Measurements from ENCODE around the gene CHST15. TPM values are rescaled to one million over a fixed set of nuclear protein-coding genes. Genes with fewer than 3 reads are reported as not detected.

Gene CHST15
- total RNA-seq, 2 experiments from 2014 or later = not detected

DNA sequence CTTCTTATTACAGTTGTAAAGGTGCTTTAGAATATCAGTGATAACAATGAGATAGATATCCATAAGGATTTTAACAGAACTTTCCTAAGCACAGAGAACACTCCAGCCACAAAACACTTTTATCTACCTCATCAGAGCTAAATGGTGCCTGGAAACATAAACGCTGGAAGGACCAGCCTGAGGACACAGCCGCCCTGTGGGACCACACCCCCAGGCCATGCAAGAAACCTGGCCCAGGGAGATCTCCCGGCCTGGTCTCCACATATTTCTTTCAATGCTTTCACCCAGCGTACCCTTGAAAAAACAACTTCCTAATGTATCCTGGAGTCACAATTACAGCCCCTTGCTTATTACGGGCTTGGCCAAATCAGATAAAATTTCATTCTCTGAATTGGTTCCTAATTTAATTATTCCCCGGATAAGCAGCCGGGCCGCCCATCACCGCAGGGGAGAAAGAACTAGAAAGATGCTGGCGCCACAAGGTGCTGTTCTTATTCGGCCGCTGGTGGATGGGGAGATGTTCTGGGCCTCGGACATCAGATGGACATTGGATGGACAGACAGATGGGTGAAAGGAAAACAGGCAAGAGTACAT is 11.8 kb downstream of the CHST15 start:
- H3K27me3 Mint-ChIP-seq = peaks cover 5% of the 10 kb centered on the region

DNA sequence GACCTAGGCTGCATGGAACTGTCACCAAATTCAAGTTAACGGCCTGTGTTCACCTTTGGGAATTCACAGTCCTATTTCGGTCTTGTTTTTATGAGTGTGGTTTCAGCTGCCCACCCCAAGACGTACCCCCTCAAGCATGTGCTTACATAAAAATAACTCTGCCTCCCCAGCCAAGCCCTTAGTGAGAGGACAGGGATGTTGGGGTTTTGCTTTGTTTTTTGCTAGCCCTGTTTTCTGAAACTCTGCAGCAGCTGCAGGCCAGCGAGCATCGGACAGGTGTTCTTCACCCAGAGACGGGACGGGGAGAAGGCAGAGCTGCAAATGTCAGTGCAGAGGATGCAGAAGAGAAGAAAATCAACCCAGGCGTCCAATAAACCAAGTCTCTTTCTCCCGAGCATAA is 13.5 kb downstream of the CHST15 start:
- Mint-ChIP-seq H3K4me1 (peaks cover 2% of the 10 kb centered on the region), H3K9me3 (no peaks in the 10 kb centered on the region), H3K27ac (no peak overlapping the region), H3K27me3 (peaks cover 5% of the 10 kb centered on the region), H3K4me3 (no peak overlapping the region), H3K36me3 (ENCODE audit: low read depth) (no peaks in the 10 kb centered on the region)
- POLR2A ChIA-PET = no interaction called here
- DNase-seq = no peak
- CTCF ChIA-PET = no interaction called here

More for the DNA sequence above, 11.8 kb downstream of the CHST15 start:
- Mint-ChIP-seq H3K27ac (no peak overlapping the region), H3K36me3 (ENCODE audit: low read depth) (no peaks in the 10 kb centered on the region), H3K9me3 (no peaks in the 10 kb centered on the region), H3K4me3 (no peak overlapping the region), H3K4me1 (no peaks in the 10 kb centered on the region)
- CTCF ChIA-PET = interaction anchor here (1.3 kb wide), 1 partner anchor 12 kb away, joined by 3 read pairs; no protein-coding TSS in a partner anchor
- DNase-seq = no peak
- POLR2A ChIA-PET = no interaction called here

DNA sequence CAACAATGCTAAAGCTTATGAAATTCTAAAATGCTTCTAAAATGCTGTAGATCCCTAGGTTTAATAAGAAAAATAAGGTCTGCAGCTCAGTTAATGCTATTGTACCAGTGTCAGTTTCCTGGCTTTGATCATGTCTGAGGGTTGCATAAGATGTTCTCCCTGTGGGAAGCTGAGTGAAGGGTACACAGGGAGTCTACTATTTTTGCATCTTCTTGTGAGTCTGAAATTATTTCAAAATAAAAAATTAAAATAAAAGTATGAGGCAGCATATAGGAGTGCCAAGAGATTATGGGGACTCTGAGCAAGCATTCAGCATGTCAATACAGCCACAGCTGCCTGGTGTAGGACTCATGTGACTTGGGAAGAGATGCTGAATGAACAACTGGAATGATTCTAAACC is 14.7 kb downstream of the CHST15 start:
- ChIA-PET POLR2A (no interaction called here), CTCF (no interaction called here)
- DNase-seq = no peak
- Mint-ChIP-seq H3K4me3 (no peak overlapping the region), H3K9me3 (no peaks in the 10 kb centered on the region), H3K27ac (no peak overlapping the region), H3K4me1 (peaks cover 10% of the 10 kb centered on the region), H3K36me3 (ENCODE audit: low read depth) (no peaks in the 10 kb centered on the region), H3K27me3 (peaks cover 5% of the 10 kb centered on the region)

DNA sequence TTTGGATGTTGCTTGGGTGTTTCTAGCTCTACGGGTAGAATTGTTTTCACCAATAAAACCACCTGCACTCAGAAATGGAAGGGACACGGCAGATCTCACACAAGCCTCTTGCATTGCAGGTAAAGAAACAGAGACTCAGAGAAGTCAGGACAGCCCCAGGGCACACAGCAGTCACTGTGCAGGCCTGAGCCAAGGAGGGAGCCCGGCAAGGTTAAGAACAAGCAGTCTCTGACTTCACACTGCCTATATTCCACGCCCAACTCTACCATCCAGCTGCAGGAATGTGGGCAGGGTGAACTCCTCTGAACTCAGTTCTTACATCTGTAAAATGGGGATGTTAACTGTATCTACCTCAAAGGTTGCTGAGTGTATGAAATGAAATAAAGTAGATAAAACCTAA is 15.4 kb downstream of the CHST15 start:
- POLR2A ChIA-PET = no interaction called here
- DNase-seq = no peak
- Mint-ChIP-seq H3K4me1 (peaks cover 14% of the 10 kb centered on the region), H3K36me3 (ENCODE audit: low read depth) (no peaks in the 10 kb centered on the region), H3K27ac (no peak overlapping the region), H3K4me3 (no peak overlapping the region), H3K9me3 (no peaks in the 10 kb centered on the region), H3K27me3 (peaks cover 6% of the 10 kb centered on the region)
- CTCF ChIA-PET = interaction anchor here (0.8 kb wide), 1 partner anchor 10 kb away, joined by 3 read pairs; no protein-coding TSS in a partner anchor

DNA sequence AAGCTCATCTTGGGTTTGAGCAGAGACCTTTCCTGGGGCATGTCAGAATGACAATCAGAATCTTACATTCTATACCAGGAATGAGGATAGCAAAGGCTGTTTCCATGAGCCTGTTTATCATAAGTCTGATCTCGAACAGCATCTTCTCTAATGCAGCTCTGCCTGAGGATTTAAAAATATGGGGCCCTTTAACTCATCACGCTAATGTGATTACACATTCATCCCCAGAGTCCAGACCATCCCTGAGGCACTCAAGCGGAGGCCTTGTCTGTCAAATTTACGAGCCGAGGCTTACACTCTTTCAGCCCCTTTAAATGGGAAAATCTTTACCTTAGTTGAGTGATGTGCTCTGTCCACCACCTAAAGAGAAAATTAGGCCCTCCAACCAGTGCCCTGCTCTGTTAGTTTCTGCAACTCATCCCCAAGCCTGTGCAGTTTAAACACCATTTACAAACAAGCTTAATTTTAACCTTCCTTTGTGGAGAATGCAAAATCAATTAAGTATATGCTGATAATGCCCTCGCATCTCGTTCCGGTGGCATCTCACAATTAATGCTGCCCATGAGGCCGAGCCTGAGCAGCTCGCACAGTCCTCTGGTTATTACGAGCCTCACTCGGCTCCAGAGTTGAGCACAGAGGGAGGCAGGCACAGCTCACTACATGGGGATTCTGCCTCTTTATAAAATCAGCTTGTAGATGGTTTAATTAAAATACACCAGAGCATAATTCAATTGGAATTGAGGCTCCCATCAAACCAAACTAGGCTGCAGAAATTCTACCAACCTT is 16.0 kb downstream of the CHST15 start:
- Mint-ChIP-seq H3K4me3 (no peak overlapping the region), H3K27me3 (peaks cover 8% of the 10 kb centered on the region), H3K9me3 (no peaks in the 10 kb centered on the region), H3K4me1 (peaks cover 15% of the 10 kb centered on the region), H3K27ac (no peak overlapping the region), H3K36me3 (ENCODE audit: low read depth) (no peaks in the 10 kb centered on the region)
- CTCF ChIA-PET = interaction anchor here (0.8 to 1.2 kb wide), 2 partner anchors 9 to 11 kb away, joined by 3 read pairs; no protein-coding TSS in a partner anchor
- DNase-seq = no peak
- POLR2A ChIA-PET = no interaction called here

DNA sequence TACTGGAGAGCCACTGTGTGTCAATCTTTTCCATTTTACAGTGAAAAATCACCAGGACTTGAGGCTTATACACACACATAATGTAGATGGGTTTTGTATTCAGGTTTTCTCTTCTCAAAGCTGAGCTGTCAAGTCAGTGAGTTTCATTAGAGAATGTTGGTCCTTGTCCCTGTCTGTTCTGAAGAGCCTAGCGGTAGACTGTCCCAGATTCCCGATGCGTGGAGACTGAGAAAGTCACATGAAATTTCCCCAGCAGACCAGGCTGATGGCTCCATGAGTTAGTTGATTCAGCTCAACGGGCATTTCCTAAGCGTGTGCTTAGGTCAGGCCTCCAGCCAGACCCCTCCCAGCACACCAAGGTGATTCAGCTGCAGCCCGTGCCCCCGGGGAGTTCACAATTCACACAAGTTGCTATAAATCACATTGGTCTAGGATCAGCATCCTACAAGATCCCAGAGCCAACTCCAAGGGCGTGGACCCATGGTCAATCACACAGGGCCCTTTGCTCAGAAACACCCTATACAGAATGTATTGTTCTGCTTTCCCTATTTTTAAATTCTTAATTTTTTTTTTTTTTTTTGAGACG is 17.2 kb downstream of the CHST15 start:
- Mint-ChIP-seq H3K4me1 (peaks cover 22% of the 10 kb centered on the region), H3K9me3 (no peaks in the 10 kb centered on the region), H3K36me3 (ENCODE audit: low read depth) (no peaks in the 10 kb centered on the region), H3K27ac (no peak overlapping the region), H3K27me3 (peaks cover 10% of the 10 kb centered on the region), H3K4me3 (no peak overlapping the region)
- ChIA-PET CTCF (interaction anchor here (1.2 kb wide), 1 partner anchor 10 kb away, joined by 3 read pairs; no protein-coding TSS in a partner anchor), POLR2A (no interaction called here)
- no peak for DNase-seq

DNA sequence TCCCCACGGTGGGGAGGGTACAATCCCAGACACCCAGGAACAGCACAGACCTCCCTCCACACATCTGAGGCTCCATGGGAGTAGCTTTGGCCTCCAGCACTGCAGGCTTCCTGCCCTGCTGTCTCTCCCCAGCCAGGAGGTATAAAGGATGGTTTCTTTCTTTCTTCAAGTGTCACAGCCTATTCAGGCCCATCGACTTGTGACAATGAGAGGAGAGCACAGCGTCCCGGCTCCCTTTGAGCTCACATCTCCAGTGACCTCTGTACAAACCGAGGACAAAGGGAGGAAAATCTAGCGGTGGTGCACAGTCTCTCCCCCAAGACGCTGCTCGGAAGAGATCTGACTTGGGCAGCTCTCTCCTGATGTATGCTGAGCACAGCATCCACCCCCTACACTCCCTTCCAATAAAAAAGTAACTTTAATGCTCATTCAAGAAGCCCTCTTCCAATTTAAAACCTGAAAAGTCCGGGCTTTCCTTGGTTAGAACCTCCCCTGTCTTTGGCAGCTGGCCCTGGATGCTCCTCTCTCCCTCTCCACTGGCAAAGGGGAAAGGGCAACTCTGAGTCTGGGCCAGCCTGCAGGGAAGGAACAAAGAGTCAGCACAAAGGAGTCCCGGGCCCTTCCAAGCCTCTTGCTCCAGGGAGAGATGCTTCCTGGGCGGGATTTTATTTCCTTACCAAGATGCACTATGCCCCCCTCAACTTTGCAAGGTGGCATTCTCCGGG is 18.0 kb downstream of the CHST15 start:
- H3K9me3 Mint-ChIP-seq = no peaks in the 10 kb centered on the region
- H3K27ac Mint-ChIP-seq = no peak overlapping the region
- ChIA-PET POLR2A (no interaction called here), CTCF (interaction anchor here (1.0 to 1.1 kb wide), 2 partner anchors 14 to 16 kb away, joined by 3 read pairs; no protein-coding TSS in a partner anchor)
- peaks cover 22% of the 10 kb centered on the region for H3K4me1 Mint-ChIP-seq
- H3K36me3 Mint-ChIP-seq (ENCODE audit: low read depth) = no peaks in the 10 kb centered on the region
- peaks cover 10% of the 10 kb centered on the region for H3K27me3 Mint-ChIP-seq
- H3K4me3 Mint-ChIP-seq = no peak overlapping the region
- DNase-seq = no peak

DNA sequence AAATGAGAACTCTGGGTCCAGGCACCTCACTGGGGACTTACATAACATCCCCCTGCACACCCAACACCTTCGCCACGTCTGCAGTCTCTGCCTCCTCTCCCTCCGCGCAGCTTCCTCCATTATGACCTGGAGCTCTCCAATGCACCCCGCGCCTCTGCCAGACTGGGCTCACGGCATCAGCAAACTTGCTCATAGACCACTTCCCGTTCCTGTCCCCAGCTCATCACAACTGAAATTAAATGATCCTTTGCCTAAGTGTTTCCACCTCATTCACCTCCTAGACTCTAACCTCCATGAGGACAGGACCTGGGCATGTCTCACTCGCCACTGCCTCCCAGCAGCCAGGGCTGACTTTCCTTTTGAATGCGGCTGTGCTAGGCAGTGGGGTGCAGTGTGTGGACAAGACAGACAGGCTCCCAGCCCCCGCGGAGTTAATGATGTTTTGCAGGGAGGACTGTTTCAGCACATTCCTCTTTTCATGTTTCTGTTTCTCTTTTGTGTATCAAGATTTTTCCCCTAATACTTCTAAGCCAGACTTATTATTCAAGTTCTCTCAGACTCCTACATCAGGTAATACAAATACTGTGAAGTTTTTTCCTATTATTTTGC is 18.8 kb downstream of the CHST15 start:
- H3K4me3 Mint-ChIP-seq = no peak overlapping the region
- H3K4me1 Mint-ChIP-seq = peaks cover 22% of the 10 kb centered on the region
- peaks cover 5% of the 10 kb centered on the region for H3K27me3 Mint-ChIP-seq
- peak; percentile 17 for DNase-seq
- H3K27ac Mint-ChIP-seq = no peak overlapping the region
- H3K36me3 Mint-ChIP-seq (ENCODE audit: low read depth) = no peaks in the 10 kb centered on the region
- POLR2A ChIA-PET = no interaction called here
- CTCF ChIA-PET = interaction anchor here (1.0 to 1.1 kb wide), 2 partner anchors 15 kb away, joined by 3 read pairs; no protein-coding TSS in a partner anchor
- H3K9me3 Mint-ChIP-seq = no peaks in the 10 kb centered on the region

DNA sequence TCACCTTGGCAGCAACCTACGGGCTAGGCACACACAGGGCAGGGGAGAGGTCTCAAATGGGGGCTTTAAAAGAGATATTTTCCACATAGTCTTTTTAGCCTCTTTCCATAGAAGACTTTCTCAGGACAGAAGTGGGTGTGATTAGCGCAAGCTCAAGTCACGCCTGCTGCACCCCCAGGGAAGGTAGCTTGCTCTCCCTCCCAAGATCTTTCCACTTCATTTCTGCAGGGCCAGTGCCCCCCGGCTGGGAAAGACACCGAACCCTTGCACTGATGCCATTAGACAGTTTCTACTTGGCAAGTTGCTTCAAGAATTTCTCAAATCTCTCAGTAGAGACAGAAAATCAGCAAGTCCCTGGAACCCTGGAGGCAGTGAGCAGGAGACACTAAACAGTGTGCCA is 19.4 kb downstream of the CHST15 start:
- peaks cover 22% of the 10 kb centered on the region for H3K4me1 Mint-ChIP-seq
- H3K4me3 Mint-ChIP-seq = no peak overlapping the region
- ChIA-PET POLR2A (no interaction called here), CTCF (interaction anchor here (1.1 kb wide), 1 partner anchor 14 kb away, joined by 3 read pairs; no protein-coding TSS in a partner anchor)
- H3K27ac Mint-ChIP-seq = no peak overlapping the region
- H3K36me3 Mint-ChIP-seq (ENCODE audit: low read depth) = no peaks in the 10 kb centered on the region
- H3K27me3 Mint-ChIP-seq = peaks cover 5% of the 10 kb centered on the region
- DNase-seq = no peak
- no peaks in the 10 kb centered on the region for H3K9me3 Mint-ChIP-seq

DNA sequence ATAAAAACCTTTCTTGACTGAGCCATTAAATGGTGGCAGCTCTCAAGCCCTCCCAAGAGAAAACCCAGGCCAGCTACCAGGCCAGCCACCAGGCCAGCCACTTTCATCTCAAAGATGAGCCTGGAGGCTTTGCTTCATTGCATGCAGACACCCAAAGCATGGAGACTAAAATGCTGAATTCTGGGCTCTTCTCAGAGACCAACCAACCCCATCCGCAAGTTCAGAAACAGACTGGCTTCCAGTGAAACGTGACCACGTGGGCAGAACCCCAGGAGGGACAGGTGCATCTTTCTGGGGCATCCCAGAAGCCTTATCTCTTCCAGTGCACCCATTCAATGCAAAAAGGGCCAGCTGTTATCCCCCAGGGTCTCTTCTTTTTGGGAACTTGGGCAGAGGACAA is 20.9 kb downstream of the CHST15 start:
- H3K9me3 Mint-ChIP-seq = no peaks in the 10 kb centered on the region
- no peak overlapping the region for H3K27ac Mint-ChIP-seq
- H3K27me3 Mint-ChIP-seq = peaks cover 5% of the 10 kb centered on the region
- no peak overlapping the region for H3K4me3 Mint-ChIP-seq
- DNase-seq = no peak
- peaks cover 22% of the 10 kb centered on the region for H3K4me1 Mint-ChIP-seq
- POLR2A ChIA-PET = interaction anchor here (0.6 kb wide), 1 partner anchor 857 kb away, joined by 3 read pairs; no protein-coding TSS in a partner anchor
- H3K36me3 Mint-ChIP-seq (ENCODE audit: low read depth) = no peaks in the 10 kb centered on the region
- CTCF ChIA-PET = interaction anchor here (0.9 kb wide), 1 partner anchor 331 kb away, joined by 3 read pairs; no protein-coding TSS in a partner anchor

DNA sequence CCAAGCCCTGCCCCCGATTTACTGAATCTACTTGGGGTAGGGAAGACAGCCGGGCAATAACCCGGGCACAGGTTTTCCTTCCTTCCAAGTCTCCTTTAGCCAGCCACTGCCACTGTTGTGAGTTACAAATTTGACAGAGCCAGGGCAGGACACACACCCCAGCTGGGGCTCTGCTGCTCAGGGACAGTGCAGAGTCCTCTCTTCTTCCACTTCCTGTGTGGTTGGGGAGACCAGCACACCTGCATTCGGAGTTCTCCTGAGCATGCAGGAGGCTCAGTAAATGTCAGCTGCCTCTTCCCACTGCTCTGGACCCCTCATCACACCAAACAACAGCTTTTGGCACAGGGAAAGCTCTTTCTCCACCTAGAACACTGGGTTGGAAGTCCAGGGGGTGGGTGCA is 21.3 kb downstream of the CHST15 start:
- H3K36me3 Mint-ChIP-seq (ENCODE audit: low read depth) = no peaks in the 10 kb centered on the region
- ChIA-PET POLR2A (interaction anchor here (0.6 kb wide), 1 partner anchor 856 kb away, joined by 3 read pairs; no protein-coding TSS in a partner anchor), CTCF (interaction anchor here (0.6 to 0.9 kb wide), 2 partner anchors 10 to 331 kb away, joined by 3 to 5 read pairs; no protein-coding TSS in a partner anchor)
- DNase-seq = no peak
- peaks cover 5% of the 10 kb centered on the region for H3K27me3 Mint-ChIP-seq
- H3K9me3 Mint-ChIP-seq = no peaks in the 10 kb centered on the region
- H3K27ac Mint-ChIP-seq = no peak overlapping the region
- peaks cover 22% of the 10 kb centered on the region for H3K4me1 Mint-ChIP-seq
- no peak overlapping the region for H3K4me3 Mint-ChIP-seq

DNA sequence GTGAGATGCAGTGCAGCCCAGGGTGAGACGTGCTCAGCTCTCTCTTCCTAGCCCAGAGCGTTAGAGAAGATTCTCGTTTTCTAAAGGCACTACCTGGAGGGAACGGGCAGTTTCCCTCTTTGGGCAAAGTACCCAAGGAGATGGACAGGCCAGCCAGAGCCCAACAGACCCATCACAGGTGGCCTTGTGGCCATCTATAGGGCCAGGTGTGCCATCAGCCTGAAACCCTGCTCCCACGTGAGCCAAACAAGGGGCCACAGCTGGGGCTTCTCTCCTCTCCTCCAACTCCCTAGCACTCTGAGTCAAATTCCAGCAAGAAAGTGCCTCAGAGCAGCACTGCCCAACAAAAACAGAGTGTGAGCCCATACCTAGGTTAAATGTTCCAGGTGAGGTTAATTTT is 22.3 kb downstream of the CHST15 start:
- POLR2A ChIA-PET = no interaction called here
- H3K27me3 Mint-ChIP-seq = peaks cover 5% of the 10 kb centered on the region
- peaks cover 29% of the 10 kb centered on the region for H3K4me1 Mint-ChIP-seq
- no peak overlapping the region for H3K27ac Mint-ChIP-seq
- no peaks in the 10 kb centered on the region for H3K36me3 Mint-ChIP-seq (ENCODE audit: low read depth)
- no peak for DNase-seq
- no peaks in the 10 kb centered on the region for H3K9me3 Mint-ChIP-seq
- no peak overlapping the region for H3K4me3 Mint-ChIP-seq
- CTCF ChIA-PET = no interaction called here

Data from activated CD4-positive, alpha-beta T cell treated with anti-CD3 and anti-CD28 coated beads, Interleukin-2, amount 10 ng/mL, durations not matched to agents 7 days and 5 days (primary cell).